ENCODE results near the gene CHST9. TPM values are rescaled to one million over a fixed set of nuclear protein-coding genes. Genes with fewer than 3 reads are reported as not detected.
A peak's percentile ranks its signal among the peaks of the same experiment; 100 is the strongest.

Gene CHST9
- total RNA-seq, 1 donor from 2014 or later, result 0.49 TPM

GRCh38 chr18:27007880-27008279, 177.2 kb downstream of the CHST9 start:
- H3K4me3 Mint-ChIP-seq, result no peak overlapping the region
- H3K36me3 Mint-ChIP-seq (ENCODE audit: low read depth), result no peaks in the 10 kb centered on the region
- H3K9me3 Mint-ChIP-seq, result peaks cover 3% of the 10 kb centered on the region
- H3K4me1 Mint-ChIP-seq, result peaks cover 8% of the 10 kb centered on the region
- no peak overlapping the region for H3K27ac Mint-ChIP-seq (ENCODE audit: unreplicated experiment)
- no peaks in the 10 kb centered on the region for H3K27me3 Mint-ChIP-seq (ENCODE audit: low read depth)
- TF ChIP-seq CTCF (conservative IDR thresholded peaks at IDR 0.05), result no peak
- DNase-seq (ENCODE audit: low read depth, low spot score), result no peak

- DNase-seq (ENCODE audit: low read depth, low spot score), result no peak
- H3K4me1 Mint-ChIP-seq, result peaks cover 8% of the 10 kb centered on the region
- peak; percentile 59 for TF ChIP-seq CTCF (conservative IDR thresholded peaks at IDR 0.05)
- no peaks in the 10 kb centered on the region for H3K36me3 Mint-ChIP-seq (ENCODE audit: low read depth)
- no peak overlapping the region for H3K4me3 Mint-ChIP-seq
- H3K27me3 Mint-ChIP-seq (ENCODE audit: low read depth), result no peaks in the 10 kb centered on the region
- H3K9me3 Mint-ChIP-seq, result peaks cover 2% of the 10 kb centered on the region
- H3K27ac Mint-ChIP-seq (ENCODE audit: unreplicated experiment), result no peak overlapping the region
Measured at GRCh38 chr18:27005589-27005988, 179.5 kb downstream of the CHST9 start.

- peak; percentile 59 for TF ChIP-seq CTCF (conservative IDR thresholded peaks at IDR 0.05)
- DNase-seq (ENCODE audit: low read depth, low spot score), result no peak
- Mint-ChIP-seq H3K9me3 (no peaks in the 10 kb centered on the region), H3K4me1 (peaks cover 8% of the 10 kb centered on the region), H3K4me3 (no peak overlapping the region), H3K27me3 (ENCODE audit: low read depth) (no peaks in the 10 kb centered on the region), H3K27ac (ENCODE audit: unreplicated experiment) (peak overlapping the region; percentile 79), H3K36me3 (ENCODE audit: low read depth) (no peaks in the 10 kb centered on the region)
Measured at GRCh38 chr18:27004056-27004829, 180.9 kb downstream of the CHST9 start.

- H3K36me3 Mint-ChIP-seq (ENCODE audit: low read depth), result no peaks in the 10 kb centered on the region
- no peaks in the 10 kb centered on the region for H3K27me3 Mint-ChIP-seq (ENCODE audit: low read depth)
- H3K27ac Mint-ChIP-seq (ENCODE audit: unreplicated experiment), result no peak overlapping the region
- no peaks in the 10 kb centered on the region for H3K9me3 Mint-ChIP-seq
- no peak overlapping the region for H3K4me3 Mint-ChIP-seq
- TF ChIP-seq CTCF (conservative IDR thresholded peaks at IDR 0.05), result no peak
- H3K4me1 Mint-ChIP-seq, result peaks cover 12% of the 10 kb centered on the region
- no peak for DNase-seq (ENCODE audit: low read depth, low spot score)
Measured at GRCh38 chr18:26999797-27000196, 185.3 kb downstream of the CHST9 start.

- peaks cover 4% of the 10 kb centered on the region for H3K4me1 Mint-ChIP-seq
- peaks cover 3% of the 10 kb centered on the region for H3K9me3 Mint-ChIP-seq
- H3K27me3 Mint-ChIP-seq (ENCODE audit: low read depth), result no peaks in the 10 kb centered on the region
- no peak overlapping the region for H3K27ac Mint-ChIP-seq (ENCODE audit: unreplicated experiment)
- H3K36me3 Mint-ChIP-seq (ENCODE audit: low read depth), result no peaks in the 10 kb centered on the region
- no peak overlapping the region for H3K4me3 Mint-ChIP-seq
- no peak for DNase-seq (ENCODE audit: low read depth, low spot score)
- TF ChIP-seq CTCF (conservative IDR thresholded peaks at IDR 0.05), result no peak
Measured at GRCh38 chr18:26993568-26993967, 191.5 kb downstream of the CHST9 start.

Measured in neural crest cell (in vitro differentiated cells).